Neutrophil (primary cell): ENCODE results near the gene FERMT2.

ENCODE experiments used
- H3K27ac ChIP-seq: fragments of 200-600 bp; sonication (generic); 2 replicates; pipeline ENCODE4 v1.5.1; 2016; ENCODE audit warnings: mild to moderate bottlenecking, moderate library complexity
- H3K27me3 ChIP-seq: fragments of 200-600 bp; sonication (generic); 2 replicates; pipeline ENCODE4 v1.6.0; 2016; ENCODE audit warnings: mild to moderate bottlenecking
- H3K36me3 ChIP-seq: fragments of 200-600 bp; sonication (generic); 2 replicates; pipeline ENCODE4 v1.5.1; 2017
- H3K4me1 ChIP-seq, 2 experiments: fragments of 200-600 bp in 1 of 2; sonication (generic) in 1 of 2; 1 replicate in 1 of 2; 2 replicates in 1 of 2; pipeline versions ENCODE4 v1.5.1 to v1.6.1; 2013 to 2016; ENCODE audit warnings: low read depth in 1 of 2, low read length in 1 of 2, mild to moderate bottlenecking in 1 of 2, moderate library complexity in 1 of 2; ENCODE audit not compliant: control insufficient read depth in 1 of 2, insufficient read depth in 1 of 2
- H3K4me3 ChIP-seq, 2 experiments: fragments of 200-600 bp in 1 of 2; sonication (generic) in 1 of 2; 1 replicate in 1 of 2; 2 replicates in 1 of 2; pipeline ENCODE4 v1.5.1; 2013 to 2016; ENCODE audit warnings: low read depth in 1 of 2, low read length in 1 of 2, mild to moderate bottlenecking in 1 of 2, moderate library complexity in 1 of 2
- H3K9me3 ChIP-seq: fragments of 200-600 bp; sonication (generic); 2 replicates; pipeline ENCODE4 v1.5.1; 2016
- TF ChIP-seq, protein P1 (sequence below): fragments of 200-600 bp; sonication (generic); IDR thresholded peaks from 2 replicates; pipeline ENCODE4 v1.5.1; 2016; ENCODE audit warnings: antibody characterized with exemption

FERMT2 gene

DNA sequence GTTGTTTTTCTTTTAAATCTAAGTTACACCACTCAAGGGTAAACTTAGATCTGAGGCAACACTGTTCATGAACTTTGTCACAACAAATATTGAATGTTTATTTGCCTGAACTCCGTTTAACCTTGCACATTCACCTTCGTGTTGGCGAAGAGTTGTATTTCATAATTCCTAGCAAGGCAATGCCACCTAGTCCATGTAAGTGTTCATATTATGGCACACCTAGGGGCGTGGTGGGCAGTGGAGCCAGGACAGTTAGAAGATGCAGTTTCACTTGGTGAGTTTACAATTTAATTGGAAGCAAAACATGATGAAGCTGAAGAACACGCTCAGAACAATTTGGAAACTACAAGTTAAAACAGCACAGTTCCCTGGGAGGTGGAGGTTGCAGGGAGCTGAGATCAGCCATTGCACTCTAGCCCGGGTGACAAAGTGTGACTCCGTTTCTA lies 129.0 kb downstream of the FERMT2 start:
- no peaks in the 10 kb centered on the region for H3K36me3 ChIP-seq
- H3K4me1 ChIP-seq, result no peaks in the 10 kb centered on the region
- peaks cover 25% of the 10 kb centered on the region for H3K27me3 ChIP-seq
- H3K9me3 ChIP-seq, result no peaks in the 10 kb centered on the region
- no peak overlapping the region for H3K27ac ChIP-seq
- TF ChIP-seq, protein P1, sequence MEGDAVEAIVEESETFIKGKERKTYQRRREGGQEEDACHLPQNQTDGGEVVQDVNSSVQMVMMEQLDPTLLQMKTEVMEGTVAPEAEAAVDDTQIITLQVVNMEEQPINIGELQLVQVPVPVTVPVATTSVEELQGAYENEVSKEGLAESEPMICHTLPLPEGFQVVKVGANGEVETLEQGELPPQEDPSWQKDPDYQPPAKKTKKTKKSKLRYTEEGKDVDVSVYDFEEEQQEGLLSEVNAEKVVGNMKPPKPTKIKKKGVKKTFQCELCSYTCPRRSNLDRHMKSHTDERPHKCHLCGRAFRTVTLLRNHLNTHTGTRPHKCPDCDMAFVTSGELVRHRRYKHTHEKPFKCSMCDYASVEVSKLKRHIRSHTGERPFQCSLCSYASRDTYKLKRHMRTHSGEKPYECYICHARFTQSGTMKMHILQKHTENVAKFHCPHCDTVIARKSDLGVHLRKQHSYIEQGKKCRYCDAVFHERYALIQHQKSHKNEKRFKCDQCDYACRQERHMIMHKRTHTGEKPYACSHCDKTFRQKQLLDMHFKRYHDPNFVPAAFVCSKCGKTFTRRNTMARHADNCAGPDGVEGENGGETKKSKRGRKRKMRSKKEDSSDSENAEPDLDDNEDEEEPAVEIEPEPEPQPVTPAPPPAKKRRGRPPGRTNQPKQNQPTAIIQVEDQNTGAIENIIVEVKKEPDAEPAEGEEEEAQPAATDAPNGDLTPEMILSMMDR, result no peak
- H3K4me3 ChIP-seq, result no peak overlapping the region

DNA sequence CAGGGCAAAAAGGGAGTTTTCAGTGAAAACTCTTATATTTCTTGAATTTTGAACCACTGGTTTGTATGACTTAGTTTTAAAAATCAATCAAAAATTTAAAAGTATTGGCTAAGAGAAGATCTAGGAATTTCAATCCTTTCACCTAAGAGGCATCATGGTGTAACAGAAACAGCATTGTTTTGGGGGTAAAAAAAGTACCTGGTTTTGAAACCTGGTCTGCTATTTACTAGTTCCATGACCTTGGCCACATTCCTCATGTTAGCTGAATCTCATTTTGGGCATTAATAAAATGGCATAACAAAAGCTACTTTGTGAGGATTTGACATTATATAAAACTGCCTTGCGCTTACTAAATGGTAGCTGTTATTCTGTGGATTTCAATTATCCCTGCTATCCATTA lies 142.7 kb downstream of the FERMT2 start:
- TF ChIP-seq, protein P1, result no peak
- no peaks in the 10 kb centered on the region for H3K9me3 ChIP-seq
- H3K36me3 ChIP-seq, result no peaks in the 10 kb centered on the region
- no peaks in the 10 kb centered on the region for H3K27me3 ChIP-seq
- H3K4me1 ChIP-seq, result no peaks in the 10 kb centered on the region
- H3K4me3 ChIP-seq, result no peak overlapping the region
- H3K27ac ChIP-seq, result no peak overlapping the region
